HL-60 (cell line): ENCODE results near the gene LKAAEAR1.

Experiments used
- DNase-seq, 2 experiments: peaks; one replicate each; pipeline ENCODE4 v3.0.0-alpha.2; 2010 to 2020; ENCODE audit warnings: low read depth in 1 of 2, low spot score in 1 of 2
- H3K27ac ChIP-seq: fragments of 250-450 bp; sonication (Bioruptor Pico); replicated peaks from 2 replicates; pipeline ENCODE4 v1.5.1; 2020; ENCODE audit warnings: mild to moderate bottlenecking, moderate library complexity
- H3K27me3 ChIP-seq: fragments of 250-450 bp; sonication (Bioruptor Pico); 2 replicates; pipeline ENCODE4 v1.5.1; 2021; ENCODE audit warnings: mild to moderate bottlenecking, moderate library complexity; ENCODE audit not compliant: insufficient read depth, poor library complexity, severe bottlenecking
- H3K4me3 ChIP-seq: replicated peaks from 2 replicates; pipeline ENCODE4 v1.5.1; 2011; ENCODE audit warnings: mild to moderate bottlenecking, control low read depth, low read length; ENCODE audit not compliant: insufficient read depth
- GABPA ChIP-seq: IDR thresholded peaks from 2 replicates; pipeline ENCODE4 v1.6.1; 2012; ENCODE audit warnings: low read depth
- POLR2AphosphoS5 ChIP-seq: IDR thresholded peaks from 2 replicates; pipeline ENCODE4 v1.6.1; 2012; ENCODE audit warnings: low read depth
- SPI1 ChIP-seq: IDR thresholded peaks from 2 replicates; pipeline ENCODE4 v1.6.1; 2012; ENCODE audit warnings: low read depth, mild to moderate bottlenecking, borderline replicate concordance
- TF ChIP-seq, protein P1 (sequence below): IDR thresholded peaks from one replicate; pipeline ENCODE4 v1.5.1; 2011; ENCODE audit warnings: low read length, control low read depth, inconsistent platforms; ENCODE audit not compliant: insufficient read depth
- TF ChIP-seq, protein P2 (sequence below): IDR thresholded peaks from 2 replicates; pipeline ENCODE4 v1.6.1; 2012; ENCODE audit warnings: low read depth; ENCODE audit not compliant: insufficient replicate concordance

The LKAAEAR1 gene

DNA sequence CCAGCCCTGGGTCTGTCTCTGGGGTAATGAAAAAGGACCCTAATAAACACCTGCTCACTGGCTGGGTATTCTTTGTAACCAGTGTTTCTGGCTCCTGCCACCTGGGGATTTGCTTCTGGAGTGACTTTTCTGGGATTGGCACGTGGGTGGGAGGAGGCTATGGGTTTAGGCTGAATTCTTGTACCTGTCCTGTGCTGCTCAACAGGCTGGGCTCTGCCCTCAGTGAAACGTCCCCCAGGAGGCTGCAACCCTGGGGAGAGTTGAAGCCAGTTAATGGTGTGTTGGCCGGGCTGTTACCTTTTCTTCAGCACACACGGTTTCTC, 16.3 kb upstream of the LKAAEAR1 start:
- TF ChIP-seq, protein P1, sequence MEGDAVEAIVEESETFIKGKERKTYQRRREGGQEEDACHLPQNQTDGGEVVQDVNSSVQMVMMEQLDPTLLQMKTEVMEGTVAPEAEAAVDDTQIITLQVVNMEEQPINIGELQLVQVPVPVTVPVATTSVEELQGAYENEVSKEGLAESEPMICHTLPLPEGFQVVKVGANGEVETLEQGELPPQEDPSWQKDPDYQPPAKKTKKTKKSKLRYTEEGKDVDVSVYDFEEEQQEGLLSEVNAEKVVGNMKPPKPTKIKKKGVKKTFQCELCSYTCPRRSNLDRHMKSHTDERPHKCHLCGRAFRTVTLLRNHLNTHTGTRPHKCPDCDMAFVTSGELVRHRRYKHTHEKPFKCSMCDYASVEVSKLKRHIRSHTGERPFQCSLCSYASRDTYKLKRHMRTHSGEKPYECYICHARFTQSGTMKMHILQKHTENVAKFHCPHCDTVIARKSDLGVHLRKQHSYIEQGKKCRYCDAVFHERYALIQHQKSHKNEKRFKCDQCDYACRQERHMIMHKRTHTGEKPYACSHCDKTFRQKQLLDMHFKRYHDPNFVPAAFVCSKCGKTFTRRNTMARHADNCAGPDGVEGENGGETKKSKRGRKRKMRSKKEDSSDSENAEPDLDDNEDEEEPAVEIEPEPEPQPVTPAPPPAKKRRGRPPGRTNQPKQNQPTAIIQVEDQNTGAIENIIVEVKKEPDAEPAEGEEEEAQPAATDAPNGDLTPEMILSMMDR: no peak
- no peak for TF ChIP-seq POLR2AphosphoS5
- TF ChIP-seq SPI1: no peak
- TF ChIP-seq, protein P2, sequence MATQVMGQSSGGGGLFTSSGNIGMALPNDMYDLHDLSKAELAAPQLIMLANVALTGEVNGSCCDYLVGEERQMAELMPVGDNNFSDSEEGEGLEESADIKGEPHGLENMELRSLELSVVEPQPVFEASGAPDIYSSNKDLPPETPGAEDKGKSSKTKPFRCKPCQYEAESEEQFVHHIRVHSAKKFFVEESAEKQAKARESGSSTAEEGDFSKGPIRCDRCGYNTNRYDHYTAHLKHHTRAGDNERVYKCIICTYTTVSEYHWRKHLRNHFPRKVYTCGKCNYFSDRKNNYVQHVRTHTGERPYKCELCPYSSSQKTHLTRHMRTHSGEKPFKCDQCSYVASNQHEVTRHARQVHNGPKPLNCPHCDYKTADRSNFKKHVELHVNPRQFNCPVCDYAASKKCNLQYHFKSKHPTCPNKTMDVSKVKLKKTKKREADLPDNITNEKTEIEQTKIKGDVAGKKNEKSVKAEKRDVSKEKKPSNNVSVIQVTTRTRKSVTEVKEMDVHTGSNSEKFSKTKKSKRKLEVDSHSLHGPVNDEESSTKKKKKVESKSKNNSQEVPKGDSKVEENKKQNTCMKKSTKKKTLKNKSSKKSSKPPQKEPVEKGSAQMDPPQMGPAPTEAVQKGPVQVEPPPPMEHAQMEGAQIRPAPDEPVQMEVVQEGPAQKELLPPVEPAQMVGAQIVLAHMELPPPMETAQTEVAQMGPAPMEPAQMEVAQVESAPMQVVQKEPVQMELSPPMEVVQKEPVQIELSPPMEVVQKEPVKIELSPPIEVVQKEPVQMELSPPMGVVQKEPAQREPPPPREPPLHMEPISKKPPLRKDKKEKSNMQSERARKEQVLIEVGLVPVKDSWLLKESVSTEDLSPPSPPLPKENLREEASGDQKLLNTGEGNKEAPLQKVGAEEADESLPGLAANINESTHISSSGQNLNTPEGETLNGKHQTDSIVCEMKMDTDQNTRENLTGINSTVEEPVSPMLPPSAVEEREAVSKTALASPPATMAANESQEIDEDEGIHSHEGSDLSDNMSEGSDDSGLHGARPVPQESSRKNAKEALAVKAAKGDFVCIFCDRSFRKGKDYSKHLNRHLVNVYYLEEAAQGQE: no peak
- no peak for TF ChIP-seq GABPA
- peaks cover 6% of the 10 kb centered on the region for H3K27me3 ChIP-seq
- no peak overlapping the region for H3K4me3 ChIP-seq
- H3K27ac ChIP-seq: no peak overlapping the region
- no peak for DNase-seq

DNA sequence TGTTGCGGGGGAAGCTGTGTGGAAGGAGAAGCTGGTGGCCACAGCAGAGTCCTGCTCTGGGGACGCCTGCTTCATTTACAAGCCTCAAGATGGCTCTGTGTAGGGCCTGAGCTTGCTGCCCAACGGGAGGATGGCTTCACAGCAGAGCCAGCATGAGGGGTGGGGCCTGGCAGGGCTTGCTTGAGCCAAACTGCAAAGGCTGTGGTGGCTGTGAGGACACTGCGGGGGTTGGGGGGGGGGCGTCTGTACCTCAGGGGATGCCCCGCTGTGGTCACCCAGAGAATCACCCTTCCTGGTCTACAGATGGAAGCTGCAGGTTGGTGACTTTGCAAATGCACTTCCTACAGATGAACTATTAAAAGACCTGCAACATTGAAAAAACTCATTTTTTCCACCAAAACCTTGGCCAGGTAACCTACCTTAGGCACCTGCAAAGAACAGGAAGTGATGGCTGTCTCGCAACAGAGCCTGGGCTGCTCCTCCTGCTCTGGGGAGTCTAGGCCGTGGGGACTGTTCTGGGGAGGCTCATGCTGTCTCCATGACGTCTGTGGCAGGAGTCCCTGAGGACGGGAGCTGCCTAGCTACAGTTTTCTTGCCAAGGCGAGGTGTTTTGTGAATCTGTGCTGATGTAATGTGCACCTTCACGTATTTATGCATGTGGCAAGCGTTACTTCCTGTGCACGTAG, 15.8 kb upstream of the LKAAEAR1 start:
- DNase-seq: no peak
- Histone ChIP-seq H3K27ac (no peak overlapping the region), H3K4me3 (no peak overlapping the region), H3K27me3 (peaks cover 6% of the 10 kb centered on the region)
- TF ChIP-seq POLR2AphosphoS5 (no peak), SPI1 (no peak), GABPA (no peak)
- TF ChIP-seq, protein P1: no peak
- TF ChIP-seq, protein P2: no peak

DNA sequence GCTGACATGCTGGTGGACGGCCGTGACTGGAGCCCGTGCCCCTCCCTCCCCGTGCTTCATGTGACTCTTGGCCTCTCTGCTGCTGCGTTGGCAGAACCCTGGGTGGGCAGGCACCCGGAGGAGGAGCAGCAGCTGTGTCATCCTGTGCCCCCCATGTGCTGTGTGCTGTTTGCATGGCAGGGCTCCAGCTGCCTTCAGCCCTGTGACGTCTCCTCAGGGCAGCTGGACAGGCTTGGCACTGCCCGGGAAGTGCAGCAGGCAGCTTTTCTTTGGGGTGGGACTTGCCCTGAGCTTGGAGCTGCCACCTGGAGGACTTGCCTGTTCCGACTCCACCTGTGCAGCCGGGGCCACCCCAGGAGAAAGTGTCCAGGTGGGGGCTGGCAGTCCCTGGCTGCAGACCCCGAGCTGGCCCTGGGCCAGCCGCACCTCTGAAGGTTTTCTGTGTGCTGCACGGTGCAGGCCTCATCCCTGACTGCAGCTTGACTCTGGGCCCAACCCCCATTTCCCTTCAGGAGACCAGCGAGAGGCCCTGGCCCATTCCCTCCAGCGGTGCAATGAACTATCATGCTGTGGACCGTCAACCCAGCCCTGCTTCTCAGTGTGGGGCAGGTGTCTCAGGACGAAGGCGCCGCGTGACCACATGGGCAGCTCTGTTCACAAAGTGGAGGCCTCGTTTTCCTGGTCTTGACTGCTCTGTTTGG, 15.0 kb upstream of the LKAAEAR1 start:
- Histone ChIP-seq H3K4me3 (no peak overlapping the region), H3K27me3 (peaks cover 6% of the 10 kb centered on the region), H3K27ac (no peak overlapping the region)
- TF ChIP-seq, protein P2: no peak
- TF ChIP-seq SPI1: no peak
- TF ChIP-seq GABPA: no peak
- TF ChIP-seq POLR2AphosphoS5: no peak
- TF ChIP-seq, protein P1: no peak
- no peak for DNase-seq
